IMR-90 (cell line): ENCODE measurements around the gene POLR2I. TPM values are rescaled to one million over a fixed set of nuclear protein-coding genes. Genes with fewer than 3 reads are reported as not detected.

ENCODE experiments used
- ATAC-seq: fragments of 200-7000 bp; cut with Tn5 transposase; 2 replicates; pipeline ENCODE4 v1.9.1; 2020; ENCODE audit warnings: low read depth, mild to moderate bottlenecking, moderate library complexity
- BruUV-seq: library from RNA; stranded (reverse); fragments of 400-500 nt; replicated peaks from 2 replicates; lab custom pipeline; 2021; lab: Mats Ljungman, UMichigan
- CTCF ChIA-PET: fragments of 300-600 bp; formaldehyde crosslinking; extraction: SDS; loops from one replicate; lab custom pipeline; 2021; ENCODE audit warnings: antibody characterized with exemption; lab: Yijun Ruan, JAX
- POLR2A ChIA-PET: fragments of 300-600 bp; sonication (Branson Sonifier 250); formaldehyde crosslinking; loops from one replicate; lab custom pipeline; 2022; ENCODE audit warnings: antibody characterized with exemption; ENCODE audit not compliant: unreplicated experiment; lab: Charles Lee
- DNase-seq: peaks from one replicate; pipeline ENCODE4 v3.0.0; 2013
- H2AFZ ChIP-seq: replicated peaks from 2 replicates; pipeline ENCODE3; 2013; ENCODE audit warnings: low read length, mild to moderate bottlenecking; ENCODE audit not compliant: poor library complexity
- H2AK5ac ChIP-seq: 2 replicates; pipeline ENCODE4 v1.6.1; 2013; ENCODE audit warnings: low read depth, low read length, inconsistent platforms
- H2AK9ac ChIP-seq: replicated peaks from 2 replicates; pipeline ENCODE3; 2013; ENCODE audit warnings: mild to moderate bottlenecking, low read depth, low read length, moderate library complexity; ENCODE audit not compliant: poor library complexity
- H2BK120ac ChIP-seq: 2 replicates; pipeline ENCODE4 v1.6.1; 2013; ENCODE audit warnings: low read depth, low read length, inconsistent platforms
- H2BK15ac ChIP-seq: 3 replicates; pipeline ENCODE4 v1.6.1; 2013; ENCODE audit warnings: low read depth, low read length, inconsistent platforms
- H2BK20ac ChIP-seq: 2 replicates; pipeline ENCODE4 v1.6.1; 2013; ENCODE audit warnings: low read depth, mild to moderate bottlenecking, inconsistent platforms, low read length, moderate library complexity
- H2BK5ac ChIP-seq: 2 replicates; pipeline ENCODE4 v1.6.1; 2013; ENCODE audit warnings: mild to moderate bottlenecking, low read depth, low read length, inconsistent platforms; ENCODE audit not compliant: poor library complexity, severe bottlenecking
- H3K14ac ChIP-seq: replicated peaks from 2 replicates; pipeline ENCODE4 v1.6.1; 2013; ENCODE audit warnings: low read depth, low read length, inconsistent platforms
- H3K18ac ChIP-seq: 2 replicates; pipeline ENCODE4 v1.6.1; 2013; ENCODE audit warnings: low read depth, low read length, control low read depth
- H3K23ac ChIP-seq: 2 replicates; pipeline ENCODE4 v1.6.1; 2013; ENCODE audit warnings: low read depth, low read length, inconsistent platforms
- H3K27ac ChIP-seq: 2 replicates; pipeline ENCODE4 v1.5.1; 2013; ENCODE audit warnings: mild to moderate bottlenecking, control low read depth, low read length; ENCODE audit not compliant: insufficient read depth
- H3K27me3 ChIP-seq: 2 replicates; pipeline ENCODE4 v1.6.1; 2013; ENCODE audit warnings: low read length; ENCODE audit not compliant: control insufficient read depth, insufficient read depth
- H3K36me3 ChIP-seq: 2 replicates; pipeline ENCODE4 v1.6.1; 2013; ENCODE audit warnings: low read length, mixed read lengths; ENCODE audit not compliant: control insufficient read depth, insufficient read depth
- H3K4ac ChIP-seq: 2 replicates; pipeline ENCODE4 v1.6.1; 2013; ENCODE audit warnings: low read depth, low read length, inconsistent platforms
- H3K4me1 ChIP-seq: 2 replicates; pipeline ENCODE4 v1.6.1; 2013; ENCODE audit warnings: low read length, mixed read lengths; ENCODE audit not compliant: control insufficient read depth, insufficient read depth
- H3K4me2 ChIP-seq: 2 replicates; pipeline ENCODE4 v1.6.1; 2013; ENCODE audit warnings: low read depth, mild to moderate bottlenecking, control low read depth, low read length, moderate library complexity
- H3K4me3 ChIP-seq: 2 replicates; pipeline ENCODE4 v1.5.1; 2013; ENCODE audit warnings: low read depth, mild to moderate bottlenecking, control low read depth, low read length, moderate library complexity; ENCODE audit not compliant: insufficient read depth
- H3K56ac ChIP-seq: 2 replicates; pipeline ENCODE4 v1.6.1; 2013; ENCODE audit warnings: low read length, inconsistent platforms; ENCODE audit not compliant: insufficient read depth; ENCODE audit errors: extremely low read depth
- H3K79me1 ChIP-seq, 2 experiments: 2 replicates each; pipeline ENCODE4 v1.6.1; 2013; ENCODE audit warnings: low read length in 2 of 2, inconsistent platforms in 1 of 2, low read depth in 1 of 2
- H3K9ac ChIP-seq: 2 replicates; pipeline ENCODE4 v1.6.1; 2013; ENCODE audit warnings: low read depth, low read length, control low read depth
- H3K9me1 ChIP-seq: 2 replicates; pipeline ENCODE4 v1.6.1; 2013; ENCODE audit warnings: low read length, inconsistent platforms; ENCODE audit not compliant: insufficient read depth
- H3K9me3 ChIP-seq: 2 replicates; pipeline ENCODE4 v1.6.1; 2013; ENCODE audit warnings: low read length; ENCODE audit not compliant: control insufficient read depth, insufficient read depth
- H4K20me1 ChIP-seq: 2 replicates; pipeline ENCODE4 v1.6.1; 2013; ENCODE audit warnings: low read length, inconsistent platforms; ENCODE audit not compliant: insufficient read depth
- H4K5ac ChIP-seq: 2 replicates; pipeline ENCODE4 v1.6.1; 2013; ENCODE audit warnings: mild to moderate bottlenecking, low read depth, low read length, control low read depth
- H4K8ac ChIP-seq, 2 experiments: 2 replicates each; pipeline ENCODE4 v1.6.1; 2013; ENCODE audit warnings: low read depth in 2 of 2, low read length in 2 of 2, control low read depth in 1 of 2, inconsistent platforms in 1 of 2
- H4K91ac ChIP-seq: 2 replicates; pipeline ENCODE4 v1.6.1; 2013; ENCODE audit warnings: low read depth, low read length, inconsistent platforms; ENCODE audit not compliant: insufficient read depth
- BHLHE40 ChIP-seq: fragments of 150-350 bp; IDR thresholded peaks from 2 replicates; pipeline ENCODE4 v1.6.1; 2016; ENCODE audit warnings: mild to moderate bottlenecking, low read depth, low read length
- CEBPB ChIP-seq: IDR thresholded peaks from 2 replicates; pipeline ENCODE4 v1.6.1; 2012; ENCODE audit warnings: low read depth, low read length, improper control_type of control experiment
- CHD1 ChIP-seq: IDR thresholded peaks from 2 replicates; pipeline ENCODE4 v1.6.1; 2012; ENCODE audit warnings: low read depth, low read length, improper control_type of control experiment
- ELK1 ChIP-seq: fragments of 150-350 bp; IDR thresholded peaks from 2 replicates; pipeline ENCODE4 v1.6.1; 2016; ENCODE audit warnings: low read depth, mild to moderate bottlenecking, low read length, moderate library complexity, borderline replicate concordance
- FOS ChIP-seq: fragments of 150-350 bp; IDR thresholded peaks from 2 replicates; pipeline ENCODE4 v1.6.1; 2016; ENCODE audit warnings: low read depth, low read length
- MAFK ChIP-seq: IDR thresholded peaks from 2 replicates; pipeline ENCODE4 v1.6.1; 2012; ENCODE audit warnings: low read depth, low read length, improper control_type of control experiment
- MAZ ChIP-seq: IDR thresholded peaks from 2 replicates; pipeline ENCODE4 v1.6.1; 2012; ENCODE audit warnings: low read depth, mild to moderate bottlenecking, low read length, improper control_type of control experiment, moderate library complexity, borderline replicate concordance
- MXI1 ChIP-seq: IDR thresholded peaks from 2 replicates; pipeline ENCODE4 v1.6.1; 2012; ENCODE audit warnings: low read depth, mild to moderate bottlenecking, low read length, moderate library complexity, borderline replicate concordance
- NFE2L2 ChIP-seq: fragments of 150-350 bp; IDR thresholded peaks from 2 replicates; pipeline ENCODE4 v1.6.1; 2016; ENCODE audit warnings: low read depth, mild to moderate bottlenecking, low read length
- RAD21 ChIP-seq: IDR thresholded peaks from 2 replicates; pipeline ENCODE4 v1.6.1; 2012; ENCODE audit warnings: low read length, improper control_type of control experiment
- RCOR1 ChIP-seq: IDR thresholded peaks from 2 replicates; pipeline ENCODE4 v1.6.1; 2012; ENCODE audit warnings: mild to moderate bottlenecking, low read length, improper control_type of control experiment; ENCODE audit not compliant: insufficient replicate concordance
- RFX5 ChIP-seq: IDR thresholded peaks from 2 replicates; pipeline ENCODE4 v1.8.0; 2012; ENCODE audit warnings: low read depth, mild to moderate bottlenecking, low read length, moderate library complexity
- SMC3 ChIP-seq: fragments of 150-350 bp; IDR thresholded peaks from 2 replicates; pipeline ENCODE4 v1.6.1; 2016; ENCODE audit warnings: low read depth, mild to moderate bottlenecking, antibody characterized with exemption, low read length, moderate library complexity
- USF2 ChIP-seq: fragments of 150-350 bp; IDR thresholded peaks from 2 replicates; pipeline ENCODE4 v1.6.1; 2017; ENCODE audit warnings: mild to moderate bottlenecking, antibody characterized with exemption, low read length, low read depth
- WGBS, 2 experiments: methylation state at CpG; one replicate each; pipeline versions ENCODE4 v1.1.5 to v1.1.7; 2013; ENCODE audit warnings: missing lambda C conversion rate in 2 of 2; ENCODE audit not compliant: insufficient read length in 1 of 2; ENCODE audit errors: extremely low coverage in 2 of 2; 5-methylcytosine and 5-hydroxymethylcytosine counted together
- dilution Hi-C: fragments of 300-500 bp; cut with HindIII; formaldehyde crosslinking; loops from one replicate; pipeline ENCODE4 v1.14.3; 2018; ENCODE audit warnings: low sequenced_read_pairs; ENCODE audit not compliant: unreplicated experiment
- in situ Hi-C: fragments of 300-500 bp; cut with MboI; formaldehyde crosslinking; loops from 3 replicates; pipeline ENCODE4 v1.14.3; 2019; ENCODE audit warnings: low sequenced_read_pairs, inconsistent platforms, mixed read lengths
- intact Hi-C: fragments of 100-400 bp; cut with micrococcal nuclease; formaldehyde crosslinking; loops from 2 replicates; pipeline ENCODE4 v1.10.0; 2022
- polyA plus RNA-seq, 3 experiments: library from polyadenylated mRNA; depleted of rRNA; stranded (reverse); fragments of >200 nt; gene quantifications; 2 replicates each; pipeline ENCODE4 v1.2.3, GENCODE V29; 2012; ENCODE audit warnings: low replicate concordance in 1 of 3
- total RNA-seq: library from RNA; depleted of rRNA; stranded (reverse); fragments of >200 nt; gene quantifications from 2 replicates; pipeline ENCODE4 v1.2.3, GENCODE V29; 2012

Gene POLR2I
- total and polyA plus RNA-seq, 2 of the 4 experiments (the other 2 are of a cell fraction), result 35.8 to 59.7 TPM

DNA sequence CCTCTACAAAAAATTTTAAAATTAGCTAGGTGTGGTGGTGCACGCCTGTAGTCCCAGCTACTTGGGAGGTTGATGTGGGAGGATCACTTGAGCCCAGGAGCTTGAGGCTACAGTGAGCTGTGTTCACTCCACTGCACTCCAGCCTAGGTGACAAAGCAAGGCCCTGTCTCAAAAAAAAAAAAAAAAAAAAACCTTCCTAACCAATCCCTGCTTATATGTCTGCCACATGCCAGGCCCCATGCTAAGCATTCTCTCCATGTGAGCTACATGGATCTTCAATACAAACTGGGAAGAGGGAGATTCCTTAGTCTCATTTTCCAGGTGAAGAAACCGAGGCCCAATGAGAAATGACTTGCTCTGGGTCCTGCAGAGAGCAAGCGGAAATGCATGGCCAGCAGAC is 6.0 kb downstream of the POLR2I start:
- no peak overlapping the region for H3K18ac ChIP-seq
- H4K8ac ChIP-seq, result no peak overlapping the region
- H3K4me3 ChIP-seq, result no peak overlapping the region
- intact Hi-C loops, result no loop called here
- H4K91ac ChIP-seq, result no peak overlapping the region
- in situ Hi-C loops, result no loop called here
- no peak overlapping the region for H2AK9ac ChIP-seq
- no peak overlapping the region for H3K14ac ChIP-seq
- peaks cover 12% of the 10 kb centered on the region for H3K36me3 ChIP-seq
- H3K9ac ChIP-seq, result no peak overlapping the region
- no peaks in the 10 kb centered on the region for H3K9me1 ChIP-seq
- H4K5ac ChIP-seq, result no peak overlapping the region
- no peak overlapping the region for H3K23ac ChIP-seq
- no TSS peak for BruUV-seq
- no peak overlapping the region for H2AFZ ChIP-seq
- no peak overlapping the region for H2AK5ac ChIP-seq
- dilution Hi-C loops, result no loop called here
- WGBS, 2 experiments, result no CpG with 5 or more reads among the region's 3 CpGs
- POLR2A ChIA-PET, result no interaction called here
- no peak overlapping the region for H2BK5ac ChIP-seq
- no peak overlapping the region for H2BK20ac ChIP-seq
- no peak overlapping the region for H3K56ac ChIP-seq
- H3K4me1 ChIP-seq, result no peaks in the 10 kb centered on the region; the same call in 1 of the 2 replicates
- no peak overlapping the region for H3K4ac ChIP-seq
- H4K20me1 ChIP-seq, result no peaks in the 10 kb centered on the region
- H2BK15ac ChIP-seq, result no peak overlapping the region
- DNase-seq, result no peak
- TF ChIP-seq MAFK (no peak), FOS (no peak), MXI1 (no peak), NFE2L2 (no peak), RFX5 (no peak), RAD21 (no peak), CEBPB (no peak), MAZ (no peak), SMC3 (no peak), RCOR1 (no peak), BHLHE40 (no peak), CHD1 (no peak), ELK1 (no peak), USF2 (no peak)
- H2BK120ac ChIP-seq, result no peak overlapping the region
- CTCF ChIA-PET, result no interaction called here
- peaks cover 7 to 15% of the 10 kb centered on the region in 2 experiments; a peak in 3 of 4 replicates for H3K79me1 ChIP-seq
- H3K9me3 ChIP-seq, result no peaks in the 10 kb centered on the region
- H3K4me2 ChIP-seq, result no peak overlapping the region
- no peaks in the 10 kb centered on the region for H3K27me3 ChIP-seq
- no peak overlapping the region for H3K27ac ChIP-seq
- no peak for ATAC-seq
